NCI-H128 (cell line): ENCODE measurements around the gene CEP72.

ENCODE experiments used
- DNase-seq: peaks from one replicate; lab custom pipeline; 2025; ENCODE audit not compliant: unreplicated experiment; lab: John Stamatoyannopoulos, UW

CEP72 gene

GRCh38 chr5:654071-654778 is 42.1 kb downstream of the CEP72 start:
- no peak for DNase-seq

- no peak for DNase-seq
Measured at GRCh38 chr5:655406-655805, 43.3 kb downstream of the CEP72 start.

- DNase-seq = no peak
Measured at GRCh38 chr5:657570-657969, 45.4 kb downstream of the CEP72 start.

- no peak for DNase-seq
Measured at GRCh38 chr5:658103-658502, 46.0 kb downstream of the CEP72 start.

- DNase-seq = no peak
Measured at GRCh38 chr5:659496-660263, 47.5 kb downstream of the CEP72 start.

GRCh38 chr5:660491-661030 is 48.4 kb downstream of the CEP72 start:
- DNase-seq = no peak

GRCh38 chr5:661891-662750 is 50.0 kb downstream of the CEP72 start:
- DNase-seq = no peak

- no peak for DNase-seq
Measured at GRCh38 chr5:662751-663435, 50.8 kb downstream of the CEP72 start.

GRCh38 chr5:663436-664342 is 51.5 kb downstream of the CEP72 start:
- no peak for DNase-seq

- DNase-seq = no peak
Measured at GRCh38 chr5:664343-664993, 52.3 kb downstream of the CEP72 start.

- DNase-seq = no peak
Measured at GRCh38 chr5:664994-665360, 52.8 kb downstream of the CEP72 start.

- no peak for DNase-seq
Measured at GRCh38 chr5:665541-665955, 53.4 kb downstream of the CEP72 start.

GRCh38 chr5:665956-666711 is 54.0 kb downstream of the CEP72 start:
- no peak for DNase-seq

GRCh38 chr5:666816-667498 is 54.8 kb downstream of the CEP72 start:
- DNase-seq = no peak

- DNase-seq = no peak
Measured at GRCh38 chr5:668283-668995, 56.3 kb downstream of the CEP72 start.

- no peak for DNase-seq
Measured at GRCh38 chr5:669111-669841, 57.1 kb downstream of the CEP72 start.
